Measurements from ENCODE around the gene NSL1. TPM values are rescaled to one million over a fixed set of nuclear protein-coding genes. Genes with fewer than 3 reads are reported as not detected.

NSL1 gene
- total and polyA plus RNA-seq, 4 donors, result 9.2 to 48.8 (median 27.0) TPM

DNA sequence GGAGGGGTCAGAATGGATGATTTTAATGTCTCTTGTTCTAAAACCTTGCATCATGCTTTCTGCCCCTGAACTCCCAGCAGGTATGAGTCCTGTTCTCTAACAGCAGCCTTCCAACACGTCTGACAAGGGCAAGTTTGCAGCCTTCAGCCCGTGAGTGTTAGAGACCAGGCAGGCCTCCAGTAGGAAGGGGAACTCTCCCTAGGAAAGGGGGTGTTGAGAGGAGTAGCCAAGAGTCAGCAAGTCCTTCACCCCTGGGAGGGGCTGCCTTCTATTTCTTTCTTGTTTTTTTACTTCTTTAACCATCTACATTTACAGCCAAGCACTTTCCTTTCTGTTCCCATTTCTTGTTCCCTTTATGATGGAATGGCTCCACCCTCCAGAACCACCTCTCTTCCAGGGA, 106.1 kb downstream of the NSL1 start:
- Histone ChIP-seq H3K27me3 (ENCODE audit: control insufficient read depth in 3 of 3, insufficient read depth in 3 of 3, low read length in 2 of 3) (no peaks in the 10 kb centered on the region), H3K9me3 (ENCODE audit: control insufficient read depth in 4 of 4, insufficient read depth in 3 of 4, low read length in 3 of 4) (no peaks in the 10 kb centered on the region), H3K36me3 (ENCODE audit: control insufficient read depth in 4 of 4, insufficient read depth in 4 of 4, low read length in 4 of 4) (peaks cover 0 to 4% (median 0%) of the 10 kb centered on the region in 4 donors), H3K9ac (ENCODE audit: insufficient read depth in 1 of 2, low read length in 2 of 2) (no peak overlapping the region), H3K4me1 (ENCODE audit: control insufficient read depth in 5 of 5, insufficient read depth in 5 of 5, low read length in 5 of 5) (peaks cover 0 to 16% (median 5%) of the 10 kb centered on the region in 5 donors), H3K27ac (ENCODE audit: low read depth in 1 of 2, low read length in 1 of 2) (no peak overlapping the region), H3K4me3 (no peak overlapping the region)
- WGBS, 2 donors, result 60 to 85% methylated on average over 2 of the region's 2 CpGs
- TF ChIP-seq, protein P1, sequence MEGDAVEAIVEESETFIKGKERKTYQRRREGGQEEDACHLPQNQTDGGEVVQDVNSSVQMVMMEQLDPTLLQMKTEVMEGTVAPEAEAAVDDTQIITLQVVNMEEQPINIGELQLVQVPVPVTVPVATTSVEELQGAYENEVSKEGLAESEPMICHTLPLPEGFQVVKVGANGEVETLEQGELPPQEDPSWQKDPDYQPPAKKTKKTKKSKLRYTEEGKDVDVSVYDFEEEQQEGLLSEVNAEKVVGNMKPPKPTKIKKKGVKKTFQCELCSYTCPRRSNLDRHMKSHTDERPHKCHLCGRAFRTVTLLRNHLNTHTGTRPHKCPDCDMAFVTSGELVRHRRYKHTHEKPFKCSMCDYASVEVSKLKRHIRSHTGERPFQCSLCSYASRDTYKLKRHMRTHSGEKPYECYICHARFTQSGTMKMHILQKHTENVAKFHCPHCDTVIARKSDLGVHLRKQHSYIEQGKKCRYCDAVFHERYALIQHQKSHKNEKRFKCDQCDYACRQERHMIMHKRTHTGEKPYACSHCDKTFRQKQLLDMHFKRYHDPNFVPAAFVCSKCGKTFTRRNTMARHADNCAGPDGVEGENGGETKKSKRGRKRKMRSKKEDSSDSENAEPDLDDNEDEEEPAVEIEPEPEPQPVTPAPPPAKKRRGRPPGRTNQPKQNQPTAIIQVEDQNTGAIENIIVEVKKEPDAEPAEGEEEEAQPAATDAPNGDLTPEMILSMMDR (IDR thresholded peaks at IDR 0.05; ENCODE audit: control extremely low read depth, extremely low read depth), result no peak
- DNase-seq, result no peak
- ATAC-seq (ENCODE audit: insufficient read depth, low FRiP score), result no peak

DNA sequence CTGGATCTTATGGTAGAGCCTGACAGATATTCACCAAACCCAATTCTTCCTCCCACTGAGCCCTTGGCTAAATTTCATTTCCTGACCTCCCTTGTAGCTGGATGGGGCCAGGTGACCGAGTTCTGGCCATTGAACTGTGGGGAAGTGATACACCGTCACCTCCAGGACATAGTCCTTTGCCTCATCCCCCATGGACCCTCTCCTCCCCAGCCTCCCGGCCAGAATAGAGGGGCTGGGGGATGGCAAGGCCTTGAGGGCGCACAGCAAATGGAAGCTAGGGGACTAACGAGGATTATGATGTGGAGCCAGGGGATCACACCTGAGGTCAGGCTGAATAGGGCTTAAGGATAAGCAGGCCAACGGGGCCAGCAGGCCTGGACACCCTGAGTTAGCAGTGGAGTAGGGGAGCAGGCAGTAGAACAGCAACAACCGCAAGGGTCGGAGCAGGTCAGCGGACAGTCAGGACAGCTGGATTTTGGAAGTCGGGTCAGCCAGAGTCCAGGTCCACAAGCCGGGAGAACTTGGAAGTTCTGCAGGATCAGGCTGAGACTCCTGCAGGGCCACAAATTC, 107.0 kb downstream of the NSL1 start:
- WGBS, 2 donors, result 92 to 96% methylated on average over 11 of the region's 11 CpGs
- Histone ChIP-seq H3K27ac (ENCODE audit: low read depth in 1 of 2, low read length in 1 of 2) (no peak overlapping the region), H3K4me3 (no peak overlapping the region), H3K9ac (ENCODE audit: insufficient read depth in 1 of 2, low read length in 2 of 2) (no peak overlapping the region), H3K27me3 (ENCODE audit: control insufficient read depth in 3 of 3, insufficient read depth in 3 of 3, low read length in 2 of 3) (no peaks in the 10 kb centered on the region), H3K4me1 (ENCODE audit: control insufficient read depth in 5 of 5, insufficient read depth in 5 of 5, low read length in 5 of 5) (peaks cover 0 to 11% (median 4%) of the 10 kb centered on the region in 5 donors), H3K9me3 (ENCODE audit: control insufficient read depth in 4 of 4, insufficient read depth in 3 of 4, low read length in 3 of 4) (no peaks in the 10 kb centered on the region), H3K36me3 (ENCODE audit: control insufficient read depth in 4 of 4, insufficient read depth in 4 of 4, low read length in 4 of 4) (peaks cover 0 to 4% (median 0%) of the 10 kb centered on the region in 4 donors)
- ATAC-seq (ENCODE audit: insufficient read depth, low FRiP score) (no peak), DNase-seq (no peak)
- TF ChIP-seq, protein P1 (IDR thresholded peaks at IDR 0.05; ENCODE audit: control extremely low read depth, extremely low read depth), result no peak

DNA sequence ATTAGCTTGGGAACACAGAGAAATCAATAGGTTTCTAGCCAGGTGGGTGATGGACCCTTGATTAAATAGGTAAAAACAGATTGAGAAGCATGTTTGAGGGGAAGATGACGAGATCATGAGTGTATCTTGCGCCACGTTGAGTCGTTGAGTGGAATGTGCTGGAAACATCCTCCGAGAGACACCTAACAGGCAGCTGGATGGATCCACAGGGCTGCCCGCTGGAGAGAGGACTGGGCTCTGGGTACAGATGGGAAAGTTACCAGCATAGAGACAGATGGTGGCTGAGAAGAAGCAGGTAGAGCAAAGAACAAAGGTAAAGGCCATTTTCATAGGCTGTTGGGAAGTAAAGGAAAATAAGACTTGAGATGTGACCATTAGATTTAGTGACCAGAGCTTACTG, 107.5 kb downstream of the NSL1 start:
- peaks cover 0 to 4% (median 0%) of the 10 kb centered on the region in 4 donors for H3K36me3 ChIP-seq (ENCODE audit: control insufficient read depth in 4 of 4, insufficient read depth in 4 of 4, low read length in 4 of 4)
- H3K4me3 ChIP-seq, result no peak overlapping the region
- DNase-seq (no peak), ATAC-seq (ENCODE audit: insufficient read depth, low FRiP score) (no peak)
- peaks cover 0 to 7% (median 0%) of the 10 kb centered on the region in 5 donors for H3K4me1 ChIP-seq (ENCODE audit: control insufficient read depth in 5 of 5, insufficient read depth in 5 of 5, low read length in 5 of 5)
- H3K9ac ChIP-seq (ENCODE audit: insufficient read depth in 1 of 2, low read length in 2 of 2), result no peak overlapping the region
- H3K27me3 ChIP-seq (ENCODE audit: control insufficient read depth in 3 of 3, insufficient read depth in 3 of 3, low read length in 2 of 3), result no peaks in the 10 kb centered on the region
- H3K9me3 ChIP-seq (ENCODE audit: control insufficient read depth in 4 of 4, insufficient read depth in 3 of 4, low read length in 3 of 4), result no peaks in the 10 kb centered on the region
- H3K27ac ChIP-seq (ENCODE audit: low read depth in 1 of 2, low read length in 1 of 2), result no peak overlapping the region
- 76 to 84% methylated on average over 6 of the region's 6 CpGs for WGBS, 2 donors
- TF ChIP-seq, protein P1 (IDR thresholded peaks at IDR 0.05; ENCODE audit: control extremely low read depth, extremely low read depth), result no peak

DNA sequence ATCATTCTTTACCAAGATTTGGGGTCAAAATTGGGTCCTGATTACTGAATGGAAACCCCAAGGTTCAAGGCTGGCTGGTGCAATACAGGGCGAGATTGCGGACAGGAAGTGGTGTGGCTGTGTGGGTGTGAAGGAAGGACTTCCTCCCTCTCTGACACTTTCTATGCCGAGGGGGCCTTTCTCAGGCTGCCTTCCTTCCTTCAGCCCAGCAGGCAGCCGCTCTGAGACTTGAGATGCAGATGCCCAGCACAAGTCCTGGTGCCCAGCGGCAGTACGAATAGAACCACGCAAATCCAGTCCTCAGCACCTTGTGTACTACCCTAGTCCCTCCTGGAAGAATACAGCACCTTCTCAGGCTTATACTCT, 108.2 kb downstream of the NSL1 start:
- peaks cover 0 to 4% (median 0%) of the 10 kb centered on the region in 4 donors for H3K36me3 ChIP-seq (ENCODE audit: control insufficient read depth in 4 of 4, insufficient read depth in 4 of 4, low read length in 4 of 4)
- no peak for DNase-seq
- H3K4me3 ChIP-seq, result no peak overlapping the region
- H3K27ac ChIP-seq (ENCODE audit: low read depth in 1 of 2, low read length in 1 of 2), result no peak overlapping the region
- WGBS, 2 donors, result 45 to 58% methylated on average over 7 of the region's 7 CpGs
- ATAC-seq (ENCODE audit: insufficient read depth, low FRiP score), result peak; percentile 50
- no peak overlapping the region for H3K9ac ChIP-seq (ENCODE audit: insufficient read depth in 1 of 2, low read length in 2 of 2)
- TF ChIP-seq, protein P1 (IDR thresholded peaks at IDR 0.05; ENCODE audit: control extremely low read depth, extremely low read depth), result no peak
- peaks cover 0 to 3% (median 0%) of the 10 kb centered on the region in 5 donors for H3K4me1 ChIP-seq (ENCODE audit: control insufficient read depth in 5 of 5, insufficient read depth in 5 of 5, low read length in 5 of 5)
- no peaks in the 10 kb centered on the region for H3K27me3 ChIP-seq (ENCODE audit: control insufficient read depth in 3 of 3, insufficient read depth in 3 of 3, low read length in 2 of 3)
- H3K9me3 ChIP-seq (ENCODE audit: control insufficient read depth in 4 of 4, insufficient read depth in 3 of 4, low read length in 3 of 4), result no peaks in the 10 kb centered on the region
